ENCODE results near the gene AK9.

DNA sequence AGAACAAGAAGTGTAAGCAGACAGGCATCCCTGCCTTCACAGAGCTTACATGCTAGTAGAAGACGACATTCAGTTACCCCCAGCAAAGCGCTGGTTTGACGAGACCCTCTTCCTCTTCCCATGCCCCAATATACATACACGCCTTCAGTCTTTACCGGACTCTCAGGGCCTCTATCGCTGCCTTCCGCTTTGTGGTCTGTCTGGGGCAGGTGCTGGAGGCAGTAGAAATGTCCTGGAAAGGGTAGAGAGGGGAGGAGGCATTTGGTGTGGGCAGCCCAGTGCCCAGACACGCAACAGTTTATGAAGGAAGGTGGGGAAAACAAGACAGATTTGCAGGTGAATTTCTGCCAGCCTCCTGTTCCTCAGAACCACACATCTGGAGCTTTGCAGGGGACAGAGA lies 244.5 kb downstream of the AK9 start:
- TF ChIP-seq, protein P1, sequence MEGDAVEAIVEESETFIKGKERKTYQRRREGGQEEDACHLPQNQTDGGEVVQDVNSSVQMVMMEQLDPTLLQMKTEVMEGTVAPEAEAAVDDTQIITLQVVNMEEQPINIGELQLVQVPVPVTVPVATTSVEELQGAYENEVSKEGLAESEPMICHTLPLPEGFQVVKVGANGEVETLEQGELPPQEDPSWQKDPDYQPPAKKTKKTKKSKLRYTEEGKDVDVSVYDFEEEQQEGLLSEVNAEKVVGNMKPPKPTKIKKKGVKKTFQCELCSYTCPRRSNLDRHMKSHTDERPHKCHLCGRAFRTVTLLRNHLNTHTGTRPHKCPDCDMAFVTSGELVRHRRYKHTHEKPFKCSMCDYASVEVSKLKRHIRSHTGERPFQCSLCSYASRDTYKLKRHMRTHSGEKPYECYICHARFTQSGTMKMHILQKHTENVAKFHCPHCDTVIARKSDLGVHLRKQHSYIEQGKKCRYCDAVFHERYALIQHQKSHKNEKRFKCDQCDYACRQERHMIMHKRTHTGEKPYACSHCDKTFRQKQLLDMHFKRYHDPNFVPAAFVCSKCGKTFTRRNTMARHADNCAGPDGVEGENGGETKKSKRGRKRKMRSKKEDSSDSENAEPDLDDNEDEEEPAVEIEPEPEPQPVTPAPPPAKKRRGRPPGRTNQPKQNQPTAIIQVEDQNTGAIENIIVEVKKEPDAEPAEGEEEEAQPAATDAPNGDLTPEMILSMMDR (IDR thresholded peaks at IDR 0.05 in 4 of 5, conservative IDR thresholded peaks at IDR 0.05 in 1 of 5) = no peak
- TF ChIP-seq POLR2A (IDR thresholded peaks at IDR 0.05) = no peak

Measured in gastrocnemius medialis (tissue), 4 donors.